HCEC 1CT (cell line): ENCODE results near the gene ITGA11.
"Not testable (repeated sequence)": the region's sequence is repeated elsewhere in the genome, so short reads cannot be mapped to it uniquely, and the experiment has no call there.

Experiments
- DNase-seq: peaks from one replicate; pipeline ENCODE4 v3.0.0-alpha.2; 2017

The ITGA11 gene

GRCh38 chr15:68423359-68424296, 8.3 kb downstream of the ITGA11 start:
- DNase-seq: no peak

DNA sequence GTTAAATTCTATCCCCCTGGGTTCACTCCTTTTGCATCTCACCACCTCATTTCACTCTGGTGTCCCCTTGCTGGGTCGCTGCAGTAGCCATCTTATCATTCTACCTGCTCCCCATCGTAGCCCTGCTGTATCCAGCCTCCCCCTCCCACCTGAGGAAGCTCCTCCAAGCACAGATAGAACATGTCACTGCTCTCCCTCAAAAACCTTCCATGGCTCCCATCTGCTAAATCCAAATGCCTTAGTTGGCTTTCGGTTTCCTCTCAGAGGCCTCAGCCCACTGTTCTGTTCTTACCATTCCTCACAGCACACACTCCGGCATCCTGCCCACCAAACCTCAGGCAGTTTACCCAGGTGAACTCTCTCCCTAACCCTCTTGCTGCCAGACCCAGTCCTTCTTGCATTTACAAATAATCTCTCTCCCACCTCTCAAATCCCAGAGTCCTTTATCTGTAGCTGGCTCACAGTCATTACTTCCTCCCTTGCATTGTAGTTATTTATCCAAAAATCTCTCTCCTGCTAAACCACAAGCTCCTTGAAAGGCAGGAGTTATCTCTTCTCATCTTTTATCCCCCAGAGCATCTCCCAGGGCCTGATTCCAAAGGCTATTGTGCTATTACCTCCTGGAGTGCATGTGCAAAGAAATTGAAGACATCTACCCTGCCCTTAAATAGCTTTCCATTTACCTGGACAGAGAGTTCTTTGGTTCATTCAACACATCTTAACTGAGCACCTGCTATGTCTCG, 9.4 kb downstream of the ITGA11 start:
- DNase-seq: not testable (repeated sequence)

DNA sequence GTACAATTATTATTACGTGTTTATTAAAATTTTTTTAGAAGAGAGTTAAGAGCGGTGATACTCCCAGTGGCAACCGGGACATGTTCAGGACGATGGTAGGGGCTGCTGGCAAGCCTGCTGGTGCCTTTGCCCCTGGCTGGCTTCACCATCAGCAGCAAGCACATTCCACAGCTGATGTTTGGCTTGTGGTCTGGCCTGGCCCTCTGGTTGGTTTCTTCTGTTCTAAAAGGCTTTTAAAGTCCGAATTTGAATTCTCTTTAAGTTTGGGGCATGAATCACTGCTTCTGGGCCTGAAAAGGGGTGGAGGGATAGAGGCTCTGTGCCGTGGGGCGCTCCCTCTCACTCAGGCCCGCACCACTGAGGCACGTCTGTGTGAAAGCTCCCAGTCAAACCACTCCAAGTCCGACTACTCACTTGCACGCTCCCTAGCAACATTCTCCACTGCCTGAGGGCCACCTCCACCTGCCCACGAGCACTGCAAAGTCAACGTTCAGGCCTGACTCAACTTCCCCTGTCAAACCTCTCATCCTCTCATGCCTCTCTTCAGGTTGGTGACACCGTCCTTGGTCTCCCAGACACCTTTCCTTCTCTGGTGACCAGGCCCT, 10.1 kb downstream of the ITGA11 start:
- DNase-seq: no peak

GRCh38 chr15:68421115-68421551, 10.8 kb downstream of the ITGA11 start:
- no peak for DNase-seq

DNA sequence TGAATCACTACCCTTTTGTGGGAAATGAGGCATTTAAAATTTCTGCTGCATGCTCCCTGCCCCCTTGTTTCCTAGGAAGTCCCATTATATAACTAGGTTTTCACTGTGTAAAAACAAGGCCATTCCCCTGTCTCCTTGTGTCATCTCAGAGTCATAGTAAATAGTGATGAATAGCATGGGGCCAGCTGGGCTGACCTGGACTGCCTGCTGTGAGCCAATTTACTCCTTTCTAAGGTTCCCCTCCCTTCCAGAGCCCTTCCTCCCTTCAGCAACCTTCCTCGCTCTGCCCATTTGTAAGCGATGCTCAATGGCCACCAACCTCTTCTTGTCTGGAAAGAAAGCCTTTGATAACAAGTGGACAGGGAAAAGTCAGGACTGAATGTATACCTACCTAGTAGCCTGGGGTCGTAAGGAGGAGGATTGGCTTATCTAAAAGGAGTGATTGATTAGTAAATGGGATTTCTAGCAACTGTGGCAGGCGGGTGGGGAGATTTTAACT, 11.7 kb downstream of the ITGA11 start:
- DNase-seq: no peak

DNA sequence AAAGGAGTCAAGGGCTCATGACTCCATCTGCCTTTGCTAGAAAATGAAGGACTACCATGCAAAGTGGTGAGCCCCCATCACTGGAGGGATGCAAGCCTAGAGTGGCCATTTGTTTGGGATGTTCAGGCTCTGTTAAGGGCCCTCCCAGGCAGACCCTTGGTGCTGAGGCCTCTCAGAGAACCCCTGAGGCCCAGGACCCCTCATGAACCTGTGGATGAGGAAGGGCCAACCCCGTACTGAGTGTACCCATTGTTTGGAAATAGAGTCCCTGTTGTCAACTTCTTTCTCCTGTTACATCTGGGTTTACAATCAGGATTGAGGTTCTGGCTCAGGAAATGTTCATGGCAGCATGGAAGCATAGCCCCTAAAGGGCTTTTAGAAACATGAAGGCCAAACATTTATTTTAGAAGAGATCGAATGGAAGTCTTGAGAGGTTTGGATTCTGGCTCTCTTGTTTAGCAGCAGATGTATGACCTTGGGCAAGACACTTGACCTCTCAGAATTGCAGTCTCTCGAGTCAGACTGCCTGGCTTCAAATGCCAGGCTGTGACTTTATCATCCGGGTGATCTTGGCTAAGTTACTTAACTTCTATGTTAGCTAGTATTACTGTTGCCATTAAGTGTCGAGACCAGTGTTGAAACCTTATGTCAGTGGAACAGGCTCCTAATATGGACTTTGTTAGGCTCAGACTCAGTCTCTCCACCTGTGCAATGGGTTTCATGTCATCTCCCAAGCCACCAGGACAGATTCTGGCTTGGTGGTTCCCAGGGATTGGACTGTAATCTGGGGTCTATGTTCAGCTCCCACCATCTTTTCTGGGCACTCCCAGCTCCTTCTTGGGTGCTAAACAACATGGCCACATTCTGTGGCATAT, 12.4 kb downstream of the ITGA11 start:
- DNase-seq: no peak

DNA sequence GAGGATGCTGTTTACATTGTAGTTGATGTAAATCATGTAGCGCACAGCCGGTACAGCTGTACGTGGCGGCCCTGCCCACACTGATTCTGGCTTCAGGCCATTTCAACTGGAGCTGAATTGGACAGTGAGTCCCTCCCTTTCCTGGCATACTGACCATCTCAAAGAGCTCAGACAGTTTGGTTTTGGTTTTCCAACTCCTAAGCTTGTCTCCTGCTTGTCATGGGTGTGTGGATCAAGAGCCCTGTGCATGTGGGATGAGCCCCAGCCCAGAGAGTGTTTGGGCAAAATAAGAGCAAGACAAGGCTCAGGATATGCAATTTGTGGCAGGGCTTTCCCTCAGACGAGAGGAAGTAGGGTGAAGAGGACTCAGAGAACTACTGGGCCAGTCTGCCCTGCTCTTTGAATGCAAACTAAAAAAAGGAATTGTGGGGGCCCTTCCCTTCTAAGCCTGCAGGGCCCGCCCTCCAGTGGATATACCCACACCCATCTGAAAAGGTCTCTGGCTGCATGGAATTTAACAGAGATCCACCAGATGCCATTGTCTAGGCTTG, 13.3 kb downstream of the ITGA11 start:
- DNase-seq: no peak

- no peak for DNase-seq
Measured at GRCh38 chr15:68417897-68418296, 14.1 kb downstream of the ITGA11 start.

GRCh38 chr15:68417051-68417450, 14.9 kb downstream of the ITGA11 start:
- DNase-seq: no peak

GRCh38 chr15:68416158-68416535, 15.8 kb downstream of the ITGA11 start:
- no peak for DNase-seq

- no peak for DNase-seq
Measured at GRCh38 chr15:68415501-68416157, 16.3 kb downstream of the ITGA11 start.

DNA sequence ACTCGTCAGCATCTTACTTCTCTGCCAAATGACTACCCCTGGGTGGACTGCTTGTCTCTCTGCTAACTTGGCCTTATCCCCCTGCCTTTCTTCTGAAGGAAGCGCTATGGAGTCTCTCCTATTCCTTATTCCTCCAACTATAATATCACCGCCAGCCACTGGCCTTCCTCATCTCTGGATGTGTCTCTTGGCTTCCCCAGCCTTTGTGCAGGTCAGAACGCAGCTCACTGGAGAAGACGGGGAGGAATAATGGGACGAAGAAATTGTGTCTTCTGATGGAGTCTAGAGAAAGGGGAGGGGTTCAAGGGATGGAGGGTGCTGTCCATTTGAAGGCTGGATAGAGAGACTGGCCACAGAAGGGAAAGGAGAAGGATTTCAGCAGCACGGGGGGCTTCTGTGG, 16.9 kb downstream of the ITGA11 start:
- no peak for DNase-seq

- DNase-seq: no peak
Measured at GRCh38 chr15:68414591-68414990, 17.4 kb downstream of the ITGA11 start.

GRCh38 chr15:68414206-68414555, 17.8 kb downstream of the ITGA11 start:
- DNase-seq: no peak

- DNase-seq: no peak
Measured at GRCh38 chr15:68413363-68414205, 18.4 kb downstream of the ITGA11 start.

GRCh38 chr15:68412218-68412617, 19.7 kb downstream of the ITGA11 start:
- no peak for DNase-seq

DNA sequence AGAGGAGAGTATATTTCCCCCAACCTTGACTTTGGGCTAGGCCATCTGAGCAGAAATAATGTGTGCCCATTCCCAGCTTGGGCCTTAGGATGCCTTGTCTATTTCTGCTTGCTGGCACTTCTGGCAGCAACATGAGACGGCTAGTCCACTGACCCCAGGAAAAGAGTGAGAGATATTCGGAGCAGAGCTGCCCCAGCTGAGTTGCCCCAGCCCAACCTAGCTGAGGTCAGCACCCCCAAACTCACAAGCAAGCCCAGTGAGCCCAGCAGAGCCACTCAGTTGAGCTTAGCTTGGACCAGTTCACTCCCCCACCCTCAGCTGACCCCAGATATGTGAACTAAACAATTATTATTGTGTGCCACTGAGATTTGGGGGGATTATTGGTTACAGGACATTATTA, 20.2 kb downstream of the ITGA11 start:
- DNase-seq: no peak

DNA sequence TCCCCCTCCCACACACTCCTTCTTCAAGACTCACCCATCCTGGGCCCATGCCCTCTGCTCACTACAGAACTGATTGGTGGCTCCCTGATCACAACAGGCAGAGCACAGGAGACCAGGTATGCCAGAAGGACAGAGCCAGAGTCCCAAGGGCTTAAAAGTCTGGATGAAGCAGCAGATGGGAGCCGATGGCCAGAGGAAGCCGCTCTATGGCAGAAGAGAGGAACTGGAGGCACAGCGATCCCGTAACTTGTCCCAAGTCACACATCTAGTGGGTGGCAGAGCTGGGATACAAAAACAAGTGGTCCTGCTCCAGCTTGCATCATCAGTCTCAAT, 20.7 kb downstream of the ITGA11 start:
- no peak for DNase-seq

GRCh38 chr15:68410466-68411342, 21.3 kb downstream of the ITGA11 start:
- DNase-seq: no peak
